ENCODE measurements around the gene CTDNEP1.
A peak's percentile ranks its signal among the peaks of the same experiment; 100 is the strongest.

CTDNEP1 gene

DNA sequence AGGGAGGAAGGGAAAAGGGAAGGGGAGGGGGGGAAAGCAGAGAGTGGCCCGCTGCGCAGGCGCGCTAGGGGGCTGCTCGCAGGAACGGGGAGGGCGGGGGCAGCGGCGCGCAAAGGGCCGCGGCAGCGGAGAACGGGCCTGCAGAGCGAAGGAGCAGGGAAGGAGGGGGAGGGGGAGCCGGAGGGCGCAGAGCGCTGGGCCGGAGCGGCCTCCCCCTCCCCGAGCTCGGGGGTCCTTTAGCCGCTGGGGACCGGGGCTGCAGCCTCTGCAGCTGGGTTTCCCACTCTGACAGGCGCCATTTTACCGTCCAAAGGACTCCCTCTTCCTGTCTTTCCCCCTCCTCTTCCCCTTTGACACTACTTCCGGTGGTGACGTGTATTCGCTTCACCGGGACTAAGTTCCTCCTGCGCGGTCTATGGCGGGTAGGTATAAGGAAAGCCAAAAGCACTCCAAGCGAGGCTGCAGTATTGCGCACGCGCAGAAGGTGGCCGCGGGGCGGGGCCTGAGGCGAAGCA is at the start of gene CTDNEP1:
Gene CTDNEP1, minus strand, starts transcription at position 74 of the 515 bp plus-strand sequence. CDS start 438 bp downstream, outside the sequence.
- no peak for TF ChIP-seq ZNF274 (IDR thresholded peaks at IDR 0.05; ENCODE audit: low read depth, low read length)
- peak; percentile 75 for TF ChIP-seq YY1 (IDR thresholded peaks at IDR 0.05; ENCODE audit: insufficient read depth, insufficient read length)
- Histone ChIP-seq H3K4me3 (ENCODE audit: insufficient read length, low read depth) (peak within 1 kb of the TSS; percentile 80), H3K27me3 (ENCODE audit: insufficient read depth, insufficient read length) (no peaks in the 10 kb centered on the region), H3K36me3 (ENCODE audit: insufficient read depth, insufficient read length, low read length) (peaks cover 41% of the 10 kb centered on the region), H3K4me1 (ENCODE audit: insufficient read depth, insufficient read length) (peaks cover 4% of the 10 kb centered on the region), H3K9ac (ENCODE audit: insufficient read length, low read depth) (peak within 1 kb of the TSS; percentile 93), H3K9me3 (ENCODE audit: insufficient read depth, low read length) (no peaks in the 10 kb centered on the region)
- DNase-seq (ENCODE audit: low read depth, low spot score), result peak; percentile 95

DNA sequence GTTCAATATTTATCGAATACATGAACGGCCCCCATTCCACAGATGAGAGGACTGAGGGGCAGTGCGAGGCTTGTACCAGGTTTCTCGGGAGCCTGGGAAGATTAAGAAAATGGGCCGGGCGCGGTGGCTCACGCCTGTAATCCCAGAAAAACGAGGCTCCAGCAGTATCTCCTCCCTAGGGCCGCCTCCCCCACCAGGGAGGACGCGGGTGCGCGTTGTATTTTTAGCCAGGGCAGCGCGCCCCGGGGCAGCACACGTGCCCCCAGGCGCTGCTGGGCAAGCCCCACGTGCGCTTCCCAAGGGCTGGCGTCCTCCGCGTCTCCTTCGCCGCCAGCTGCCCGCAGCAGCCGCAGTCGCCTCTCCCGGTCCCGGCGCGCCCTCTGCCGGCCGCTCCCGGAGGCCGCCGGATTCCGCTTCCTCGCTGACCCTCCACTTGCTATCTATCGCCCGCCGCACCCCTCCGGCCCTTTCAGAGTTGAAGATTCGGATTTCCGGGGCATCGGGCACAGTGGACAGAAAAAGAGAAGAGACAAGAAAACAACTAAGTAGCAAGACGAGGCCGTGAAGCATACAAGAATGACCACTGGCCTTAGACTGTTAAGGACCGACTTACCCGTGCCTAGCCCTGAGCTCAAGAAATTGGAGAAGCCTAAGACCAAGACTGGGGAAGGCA is 44.8 kb upstream of the CTDNEP1 start:
- Histone ChIP-seq H3K9ac (ENCODE audit: insufficient read length, low read depth) (peak overlapping the region; percentile 42), H3K27me3 (ENCODE audit: insufficient read depth, insufficient read length) (peaks cover 12% of the 10 kb centered on the region), H3K36me3 (ENCODE audit: insufficient read depth, insufficient read length, low read length) (no peaks in the 10 kb centered on the region), H3K4me1 (ENCODE audit: insufficient read depth, insufficient read length) (peaks cover 9% of the 10 kb centered on the region), H3K4me3 (ENCODE audit: insufficient read length, low read depth) (no peak overlapping the region), H3K9me3 (ENCODE audit: insufficient read depth, low read length) (no peaks in the 10 kb centered on the region; the same call in 1 of the 2 replicates)
- no peak for TF ChIP-seq ZNF274 (IDR thresholded peaks at IDR 0.05; ENCODE audit: low read depth, low read length)
- no peak for TF ChIP-seq YY1 (IDR thresholded peaks at IDR 0.05; ENCODE audit: insufficient read depth, insufficient read length)
- TF ChIP-seq SUZ12 (IDR thresholded peaks at IDR 0.05; ENCODE audit: extremely low read depth, insufficient read depth, insufficient read length), result no peak
- no peak for DNase-seq (ENCODE audit: low read depth, low spot score)

DNA sequence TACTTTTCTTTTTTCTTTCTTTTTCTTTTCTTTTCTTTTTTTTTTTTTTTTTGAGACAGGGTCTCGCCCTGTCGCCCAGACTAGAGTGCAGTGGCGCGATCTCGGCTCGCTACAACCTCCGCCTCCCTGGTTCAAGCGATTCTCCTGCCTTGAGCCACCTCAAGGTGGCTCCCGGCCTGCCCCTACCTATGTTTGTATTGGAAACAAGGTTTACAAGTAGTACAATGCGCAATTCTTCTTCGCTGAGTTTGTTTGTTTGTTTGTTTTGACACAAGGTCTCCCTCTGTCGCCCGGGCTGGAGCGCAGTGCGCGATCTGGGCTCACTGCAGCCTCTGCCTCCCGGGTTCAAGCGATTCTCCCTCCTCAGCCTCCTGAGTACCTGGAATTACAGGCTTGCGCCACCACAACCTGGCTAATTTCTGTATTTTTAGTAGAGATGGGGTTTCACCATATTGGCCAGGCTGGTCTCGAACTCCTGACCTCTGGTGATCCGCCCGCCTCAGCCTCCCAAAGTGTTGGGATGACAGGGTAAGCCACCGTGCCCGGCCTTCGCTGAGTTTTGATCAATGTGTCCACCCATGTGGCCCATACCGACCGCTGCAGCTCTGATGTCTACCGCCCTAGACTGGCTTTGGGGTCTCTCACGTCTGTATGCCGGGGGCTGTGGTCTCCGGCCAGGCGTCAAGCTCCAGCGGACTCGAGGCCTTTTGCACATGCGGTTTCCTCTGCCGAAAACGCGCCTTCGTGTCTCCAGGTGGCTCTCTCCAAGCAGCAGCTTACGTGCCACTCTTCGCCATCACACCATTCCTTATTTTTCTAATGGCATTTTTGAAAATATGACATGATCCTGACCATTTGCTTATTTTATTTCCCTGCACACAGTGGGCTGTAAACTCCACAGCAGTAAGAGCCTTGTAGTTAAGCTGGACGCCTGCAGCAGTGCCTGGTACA is 44.0 kb upstream of the CTDNEP1 start:
- no peak overlapping the region for H3K9ac ChIP-seq (ENCODE audit: insufficient read length, low read depth)
- DNase-seq (ENCODE audit: low read depth, low spot score), result no peak
- no peak for TF ChIP-seq SUZ12 (IDR thresholded peaks at IDR 0.05; ENCODE audit: extremely low read depth, insufficient read depth, insufficient read length)
- TF ChIP-seq YY1 (IDR thresholded peaks at IDR 0.05; ENCODE audit: insufficient read depth, insufficient read length), result no peak
- TF ChIP-seq ZNF274 (IDR thresholded peaks at IDR 0.05; ENCODE audit: low read depth, low read length), result no peak
- peaks cover 9% of the 10 kb centered on the region for H3K4me1 ChIP-seq (ENCODE audit: insufficient read depth, insufficient read length)
- H3K36me3 ChIP-seq (ENCODE audit: insufficient read depth, insufficient read length, low read length), result no peaks in the 10 kb centered on the region
- peaks cover 12% of the 10 kb centered on the region for H3K27me3 ChIP-seq (ENCODE audit: insufficient read depth, insufficient read length)
- H3K4me3 ChIP-seq (ENCODE audit: insufficient read length, low read depth), result peak overlapping the region; percentile 29
- H3K9me3 ChIP-seq (ENCODE audit: insufficient read depth, low read length), result no peaks in the 10 kb centered on the region; the same call in 1 of the 2 replicates

DNA sequence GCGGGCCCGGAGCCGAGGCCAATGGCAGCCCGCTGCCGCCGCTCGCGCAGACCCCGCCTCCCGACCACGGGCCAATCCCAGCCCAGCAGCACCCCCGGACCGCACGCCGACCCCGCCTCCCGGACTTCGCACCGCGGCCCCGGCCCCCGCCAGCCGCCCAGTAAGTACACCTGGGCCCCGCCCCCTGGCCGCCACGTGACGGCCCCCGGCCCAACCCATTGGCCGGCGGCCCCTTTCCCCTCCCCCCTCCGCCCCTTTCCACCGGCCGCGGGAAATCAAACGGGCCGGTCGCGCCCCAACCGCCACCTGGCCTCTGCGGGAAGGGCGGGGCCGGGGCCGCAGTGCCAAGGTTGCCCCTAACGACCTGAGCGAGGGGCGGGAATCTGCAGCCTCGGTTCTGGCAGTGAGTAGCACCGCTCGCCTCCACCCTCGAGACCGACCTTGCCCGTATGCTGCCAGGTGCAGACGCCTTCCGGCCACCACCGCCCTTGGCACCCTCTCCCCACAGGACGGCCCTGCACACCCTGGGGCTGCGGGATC is 43.1 kb upstream of the CTDNEP1 start, which contains the start of gene YBX2:
Gene YBX2, minus strand, starts transcription at position 26 of the 540 bp plus-strand sequence. CDS start 139 bp downstream, outside the sequence.
- Histone ChIP-seq H3K27me3 (ENCODE audit: insufficient read depth, insufficient read length) (peaks cover 12% of the 10 kb centered on the region), H3K4me1 (ENCODE audit: insufficient read depth, insufficient read length) (peaks cover 9% of the 10 kb centered on the region), H3K9ac (ENCODE audit: insufficient read length, low read depth) (peak within 1 kb of the TSS; percentile 50), H3K9me3 (ENCODE audit: insufficient read depth, low read length) (no peaks in the 10 kb centered on the region; the same call in 1 of the 2 replicates), H3K4me3 (ENCODE audit: insufficient read length, low read depth) (peak within 1 kb of the TSS; percentile 29), H3K36me3 (ENCODE audit: insufficient read depth, insufficient read length, low read length) (no peaks in the 10 kb centered on the region)
- peak; percentile 72 for DNase-seq (ENCODE audit: low read depth, low spot score)
- TF ChIP-seq SUZ12 (IDR thresholded peaks at IDR 0.05; ENCODE audit: extremely low read depth, insufficient read depth, insufficient read length) (no peak), ZNF274 (IDR thresholded peaks at IDR 0.05; ENCODE audit: low read depth, low read length) (no peak), YY1 (IDR thresholded peaks at IDR 0.05; ENCODE audit: insufficient read depth, insufficient read length) (no peak)

DNA sequence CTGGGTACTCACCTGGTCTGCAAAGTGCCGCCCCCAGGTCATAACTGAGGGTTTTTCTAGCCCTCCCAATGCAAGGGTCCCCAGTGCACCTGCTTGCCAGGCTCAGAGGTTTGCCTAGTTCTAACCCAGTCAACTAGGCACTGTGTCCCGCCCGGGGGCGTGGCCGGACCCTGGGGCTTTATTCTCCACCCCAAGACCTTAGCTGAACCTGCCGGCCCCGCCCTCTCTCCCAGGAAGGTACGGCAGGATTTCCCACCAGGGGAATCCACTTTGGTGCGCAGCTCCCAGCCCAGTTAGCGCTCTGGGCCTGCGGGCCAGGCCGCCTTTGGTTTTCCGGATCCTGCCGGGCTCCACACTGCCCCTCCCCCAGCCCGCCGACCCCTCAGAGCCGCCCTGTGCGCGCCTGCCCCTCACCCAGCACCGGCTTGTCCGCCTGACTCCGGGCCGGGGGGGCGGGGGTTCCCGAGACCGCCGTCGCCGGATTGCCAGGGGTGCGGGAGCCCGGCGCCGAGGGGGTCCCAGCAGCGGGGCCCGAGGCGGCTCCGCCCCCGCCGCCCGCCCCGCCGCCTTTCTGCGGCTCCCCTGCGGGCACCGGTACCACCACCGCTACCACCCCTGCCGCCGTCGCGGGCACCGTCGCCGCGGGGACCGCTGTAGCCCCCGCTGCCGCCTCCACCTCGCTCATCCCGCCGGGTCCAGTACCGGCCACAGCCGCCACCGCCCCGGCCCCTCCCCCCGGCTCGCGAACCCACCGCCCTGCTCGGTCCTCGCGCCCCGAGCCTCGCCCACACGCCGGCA is 42.5 kb upstream of the CTDNEP1 start:
- H3K27me3 ChIP-seq (ENCODE audit: insufficient read depth, insufficient read length), result peaks cover 12% of the 10 kb centered on the region
- H3K4me1 ChIP-seq (ENCODE audit: insufficient read depth, insufficient read length), result peaks cover 9% of the 10 kb centered on the region
- H3K9ac ChIP-seq (ENCODE audit: insufficient read length, low read depth), result peak overlapping the region; percentile 50
- H3K9me3 ChIP-seq (ENCODE audit: insufficient read depth, low read length), result no peaks in the 10 kb centered on the region; the same call in 1 of the 2 replicates
- TF ChIP-seq SUZ12 (IDR thresholded peaks at IDR 0.05; ENCODE audit: extremely low read depth, insufficient read depth, insufficient read length), result no peak
- no peak for TF ChIP-seq ZNF274 (IDR thresholded peaks at IDR 0.05; ENCODE audit: low read depth, low read length)
- no peak for TF ChIP-seq YY1 (IDR thresholded peaks at IDR 0.05; ENCODE audit: insufficient read depth, insufficient read length)
- peak overlapping the region; percentile 15 for H3K4me3 ChIP-seq (ENCODE audit: insufficient read length, low read depth)
- no peak for DNase-seq (ENCODE audit: low read depth, low spot score)
- no peaks in the 10 kb centered on the region for H3K36me3 ChIP-seq (ENCODE audit: insufficient read depth, insufficient read length, low read length)

DNA sequence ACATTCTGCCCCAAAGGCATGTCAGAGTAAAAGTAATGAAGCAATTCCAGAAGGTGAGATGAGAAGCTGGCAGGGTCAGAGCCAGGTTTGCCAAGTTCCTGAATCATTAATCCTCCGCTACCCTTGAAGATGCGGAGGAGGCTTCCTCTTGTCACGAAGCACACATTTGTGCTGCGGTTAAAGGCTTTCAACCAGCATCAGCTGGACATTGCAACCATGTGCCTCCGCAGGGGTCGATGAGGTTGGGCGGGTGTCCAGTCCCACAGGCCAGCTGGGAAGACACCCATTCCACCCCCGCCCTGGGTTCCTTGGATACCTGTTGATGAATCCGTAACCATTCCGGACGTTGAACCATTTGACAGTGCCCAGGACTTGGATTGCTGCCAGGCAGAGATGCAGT is 41.6 kb upstream of the CTDNEP1 start:
- no peak for DNase-seq (ENCODE audit: low read depth, low spot score)
- Histone ChIP-seq H3K4me1 (ENCODE audit: insufficient read depth, insufficient read length) (peaks cover 9% of the 10 kb centered on the region), H3K36me3 (ENCODE audit: insufficient read depth, insufficient read length, low read length) (no peaks in the 10 kb centered on the region), H3K4me3 (ENCODE audit: insufficient read length, low read depth) (peak overlapping the region; percentile 1), H3K9ac (ENCODE audit: insufficient read length, low read depth) (no peak overlapping the region), H3K9me3 (ENCODE audit: insufficient read depth, low read length) (no peaks in the 10 kb centered on the region; the same call in 1 of the 2 replicates), H3K27me3 (ENCODE audit: insufficient read depth, insufficient read length) (peaks cover 12% of the 10 kb centered on the region)
- no peak for TF ChIP-seq YY1 (IDR thresholded peaks at IDR 0.05; ENCODE audit: insufficient read depth, insufficient read length)
- no peak for TF ChIP-seq ZNF274 (IDR thresholded peaks at IDR 0.05; ENCODE audit: low read depth, low read length)
- TF ChIP-seq SUZ12 (IDR thresholded peaks at IDR 0.05; ENCODE audit: extremely low read depth, insufficient read depth, insufficient read length), result no peak
